HFF-Myc (cell line): Measurements from ENCODE around the gene ADPRHL1.

ENCODE experiments used
- DNase-seq: peaks from one replicate; pipeline ENCODE4 v3.0.0-alpha.2; 2011; ENCODE audit warnings: low read depth; ENCODE audit errors: extremely low read depth
- H3K4me3 ChIP-seq: replicated peaks from 2 replicates; pipeline ENCODE4 v1.5.1; 2011; ENCODE audit warnings: low read depth, mild to moderate bottlenecking, control low read depth, low read length
- TF ChIP-seq, protein P1 (sequence below): IDR thresholded peaks from 2 replicates; pipeline ENCODE4 v1.5.1; 2012; ENCODE audit warnings: mild to moderate bottlenecking, low read depth, low read length, control low read depth; ENCODE audit errors: missing control alignments

The ADPRHL1 gene

DNA sequence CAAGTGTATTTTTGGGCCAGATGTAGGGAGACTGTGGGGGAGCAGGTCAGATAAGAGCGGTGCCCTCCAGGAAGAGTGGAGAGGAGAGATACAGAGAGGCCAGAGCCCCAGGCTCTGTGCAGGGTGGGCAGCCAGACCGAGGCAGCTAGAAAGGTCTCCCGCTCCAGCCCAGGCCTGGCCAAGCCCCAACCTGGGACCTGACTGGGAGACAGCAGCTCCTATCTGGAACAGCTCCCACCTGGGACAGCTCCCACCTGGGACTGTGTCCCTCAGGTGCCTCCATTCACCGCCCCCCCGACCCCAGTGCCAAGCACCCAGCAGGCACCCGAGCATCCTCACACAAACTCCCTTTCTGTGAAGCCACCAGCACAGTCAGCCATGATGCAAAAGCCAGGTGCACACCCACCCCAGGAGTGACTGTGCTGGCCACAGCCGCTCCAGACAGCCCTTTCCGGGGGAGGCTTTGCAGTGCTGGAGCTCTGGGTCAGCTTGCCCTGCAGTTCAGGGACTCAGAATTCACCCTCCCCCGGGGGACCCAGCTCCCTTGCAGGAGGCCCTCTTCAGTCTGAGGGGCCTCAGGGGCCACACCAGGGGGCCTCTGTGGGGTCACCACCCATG lies 87.2 kb downstream of the ADPRHL1 start:
- no peak for DNase-seq
- TF ChIP-seq, protein P1, sequence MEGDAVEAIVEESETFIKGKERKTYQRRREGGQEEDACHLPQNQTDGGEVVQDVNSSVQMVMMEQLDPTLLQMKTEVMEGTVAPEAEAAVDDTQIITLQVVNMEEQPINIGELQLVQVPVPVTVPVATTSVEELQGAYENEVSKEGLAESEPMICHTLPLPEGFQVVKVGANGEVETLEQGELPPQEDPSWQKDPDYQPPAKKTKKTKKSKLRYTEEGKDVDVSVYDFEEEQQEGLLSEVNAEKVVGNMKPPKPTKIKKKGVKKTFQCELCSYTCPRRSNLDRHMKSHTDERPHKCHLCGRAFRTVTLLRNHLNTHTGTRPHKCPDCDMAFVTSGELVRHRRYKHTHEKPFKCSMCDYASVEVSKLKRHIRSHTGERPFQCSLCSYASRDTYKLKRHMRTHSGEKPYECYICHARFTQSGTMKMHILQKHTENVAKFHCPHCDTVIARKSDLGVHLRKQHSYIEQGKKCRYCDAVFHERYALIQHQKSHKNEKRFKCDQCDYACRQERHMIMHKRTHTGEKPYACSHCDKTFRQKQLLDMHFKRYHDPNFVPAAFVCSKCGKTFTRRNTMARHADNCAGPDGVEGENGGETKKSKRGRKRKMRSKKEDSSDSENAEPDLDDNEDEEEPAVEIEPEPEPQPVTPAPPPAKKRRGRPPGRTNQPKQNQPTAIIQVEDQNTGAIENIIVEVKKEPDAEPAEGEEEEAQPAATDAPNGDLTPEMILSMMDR: no peak
- no peak overlapping the region for H3K4me3 ChIP-seq

DNA sequence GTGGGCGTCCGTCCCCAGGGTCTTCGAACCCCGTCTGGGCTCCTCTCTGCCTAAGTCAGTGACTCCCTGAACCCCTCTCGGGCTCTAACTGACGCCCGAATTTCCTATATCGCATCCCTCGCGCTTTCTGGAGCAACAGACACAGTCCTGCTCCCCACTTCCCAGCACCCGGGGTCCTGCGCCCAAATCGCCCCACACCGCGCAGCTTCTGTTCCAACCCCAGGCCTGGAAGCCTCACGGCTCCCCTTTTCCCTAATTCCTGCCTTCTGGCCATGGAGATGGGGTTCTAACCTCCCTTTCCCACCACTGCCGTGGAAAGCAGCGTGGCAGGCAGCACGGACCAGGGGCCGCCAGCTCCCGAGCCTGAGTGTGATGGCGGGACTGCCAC lies 87.7 kb downstream of the ADPRHL1 start:
- TF ChIP-seq, protein P1: no peak
- DNase-seq: no peak
- H3K4me3 ChIP-seq: no peak overlapping the region

DNA sequence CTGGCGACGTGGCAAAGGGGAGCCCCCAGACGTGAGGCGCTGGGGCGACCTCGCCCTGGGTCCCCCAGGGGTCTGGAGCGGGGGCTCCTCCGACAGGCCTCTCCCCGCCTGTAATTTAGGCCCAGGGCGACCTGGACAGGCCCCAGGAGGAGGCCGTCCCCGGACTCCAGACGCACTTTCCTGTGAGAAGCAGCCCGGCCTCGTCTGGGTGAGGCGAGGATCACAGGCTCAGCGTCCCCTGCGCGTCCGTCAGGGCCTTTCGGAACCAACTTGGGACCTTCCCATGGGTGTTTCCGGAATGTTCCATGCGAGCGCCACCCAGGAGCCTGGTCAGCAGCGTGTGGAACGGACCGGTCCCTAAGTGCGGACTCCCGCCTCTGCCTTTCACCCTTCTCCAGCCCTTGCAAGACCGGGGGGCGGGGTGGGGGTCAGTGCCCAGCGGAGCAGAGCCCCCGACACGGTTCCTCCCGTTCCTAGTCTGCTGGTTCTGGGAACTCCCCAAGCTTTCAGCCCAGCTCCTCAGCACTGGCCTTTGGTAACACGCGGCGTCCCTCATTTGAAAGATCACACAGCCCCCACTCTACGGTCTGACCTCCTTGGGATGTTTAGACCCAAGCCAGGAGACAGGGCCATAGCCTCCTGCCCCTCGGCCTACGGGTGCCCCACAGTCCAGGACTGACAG lies 88.2 kb downstream of the ADPRHL1 start:
- no peak overlapping the region for H3K4me3 ChIP-seq
- DNase-seq: no peak
- TF ChIP-seq, protein P1: no peak

DNA sequence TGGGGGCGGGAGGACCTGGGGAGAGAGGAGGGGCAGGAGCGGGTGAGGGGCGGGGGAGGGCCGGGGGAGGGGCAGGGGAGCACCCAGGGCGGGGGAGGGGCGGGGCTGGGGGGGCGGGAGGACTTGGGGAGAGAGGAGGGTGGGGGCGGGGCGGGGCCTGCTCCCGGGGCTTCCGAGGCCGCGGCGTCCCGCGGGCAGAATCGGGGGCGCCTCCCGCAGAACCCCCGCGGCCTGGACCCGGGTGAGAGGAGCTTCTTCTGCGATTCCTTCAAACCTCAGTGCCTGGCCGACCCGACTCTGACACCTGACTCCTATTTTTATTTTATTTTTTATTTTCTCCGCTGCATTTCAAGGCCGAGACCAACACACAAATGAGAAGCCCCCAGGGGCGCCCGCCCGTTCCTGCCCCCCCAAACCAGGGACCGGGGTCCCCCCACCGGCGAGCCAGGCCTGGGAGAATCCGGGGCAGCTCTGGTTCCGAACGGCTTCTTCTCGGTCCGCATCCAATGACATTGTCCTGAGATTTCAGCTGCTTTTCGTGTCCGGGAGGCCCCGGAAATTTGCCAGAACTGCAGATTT lies 88.9 kb downstream of the ADPRHL1 start:
- no peak overlapping the region for H3K4me3 ChIP-seq
- TF ChIP-seq, protein P1: no peak
- no peak for DNase-seq

DNA sequence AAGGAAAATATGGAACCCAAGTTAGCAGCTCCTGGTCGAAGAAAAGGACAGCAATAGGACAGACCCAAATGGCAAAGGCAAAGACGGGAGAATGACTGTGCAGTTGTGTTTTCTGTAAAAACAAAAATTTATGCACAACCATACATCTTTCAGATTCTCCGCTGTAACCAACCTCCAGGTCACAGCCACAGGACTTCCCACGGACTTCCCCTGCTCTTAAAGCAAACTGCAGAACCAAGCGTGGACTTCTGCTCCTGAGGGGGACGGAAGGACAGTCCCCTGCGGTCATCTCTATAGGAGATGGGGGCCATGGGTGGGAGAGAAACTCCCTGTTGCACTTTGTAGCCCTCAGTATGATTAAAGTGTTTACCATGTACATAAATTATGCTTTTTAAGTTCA lies 91.9 kb downstream of the ADPRHL1 start:
- no peak for DNase-seq
- H3K4me3 ChIP-seq: no peak overlapping the region
- TF ChIP-seq, protein P1: no peak

DNA sequence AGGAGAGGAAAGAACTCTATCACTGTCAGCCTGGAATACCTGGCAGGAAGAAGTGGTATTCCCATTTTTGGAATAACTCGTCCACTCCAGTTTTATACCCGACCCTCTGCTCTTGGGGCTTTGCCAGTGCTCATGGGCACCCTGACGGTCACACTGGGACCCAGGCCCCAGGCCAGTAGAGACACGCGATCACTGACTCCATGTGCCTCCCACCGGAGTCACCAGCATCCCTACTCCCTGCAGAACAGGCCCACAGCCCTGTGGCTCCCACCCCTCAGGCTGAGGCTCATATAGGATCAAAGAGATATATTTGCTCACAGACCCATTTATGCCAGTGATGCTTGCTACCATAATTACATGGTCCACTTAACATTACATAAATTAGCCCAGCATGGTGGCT lies 92.8 kb downstream of the ADPRHL1 start:
- no peak for DNase-seq
- H3K4me3 ChIP-seq: no peak overlapping the region
- TF ChIP-seq, protein P1: no peak
